ENCODE results near the gene SORT1. TPM values are rescaled to one million over a fixed set of nuclear protein-coding genes. Genes with fewer than 3 reads are reported as not detected.

The SORT1 gene
- total and polyA plus RNA-seq, 8 donors = 4.6 to 481 (median 36.6) TPM

GRCh38 chr1:109391157-109391556 lies 6.6 kb downstream of the SORT1 start:
- peaks cover 39 to 97% (median 83%) of the 10 kb centered on the region in 4 donors for H3K4me1 ChIP-seq
- TF ChIP-seq EP300 (IDR thresholded peaks at IDR 0.05) (no peak), POLR2A (IDR thresholded peaks at IDR 0.05) (no peak), POLR2AphosphoS5 (IDR thresholded peaks at IDR 0.05) (no peak), CTCF (IDR thresholded peaks at IDR 0.05) (no peak)

GRCh38 chr1:109389638-109390341 lies 7.9 kb downstream of the SORT1 start:
- Histone ChIP-seq H3K27ac (peak overlapping the region; percentile 16 to 90 (median 86)), H3K4me3 (no peak overlapping the region), H3K9me3 (no peaks in the 10 kb centered on the region), H3K27me3 (no peaks in the 10 kb centered on the region), H3K36me3 (no peaks in the 10 kb centered on the region), H3K4me1 (peaks cover 29 to 98% (median 84%) of the 10 kb centered on the region in 4 donors)
- intact Hi-C loops (cut with DNase I; ENCODE audit: low total_unique reads) = no loop called here
- DNase-seq = no peak
- TF ChIP-seq POLR2A (IDR thresholded peaks at IDR 0.05) (no peak), EP300 (IDR thresholded peaks at IDR 0.05) (no peak), CTCF (IDR thresholded peaks at IDR 0.05) (no peak), POLR2AphosphoS5 (IDR thresholded peaks at IDR 0.05) (no peak)
- WGBS, 5 donors = 60 to 85% (median 76%) methylated on average over 5 of the region's 5 CpGs

More at GRCh38 chr1:109391157-109391556, 6.6 kb downstream of the SORT1 start:
- Histone ChIP-seq H3K27ac (peak overlapping the region in 4 of 5 donors; percentile 84 to 90 (median 88)), H3K36me3 (no peaks in the 10 kb centered on the region), H3K4me3 (no peak overlapping the region), H3K9me3 (no peaks in the 10 kb centered on the region), H3K27me3 (no peaks in the 10 kb centered on the region)
- intact Hi-C loops (cut with DNase I; ENCODE audit: low total_unique reads) = no loop called here
- DNase-seq = peak in 1 of 2 donors; percentile 44
- WGBS, 5 donors = 27 to 57% (median 45%) methylated on average over 3 of the region's 3 CpGs

- DNase-seq = no peak
- Histone ChIP-seq H3K27ac (peak overlapping the region; percentile 16 to 90 (median 86)), H3K4me3 (no peak overlapping the region), H3K27me3 (no peaks in the 10 kb centered on the region), H3K9me3 (no peaks in the 10 kb centered on the region), H3K4me1 (peaks cover 29 to 98% (median 82%) of the 10 kb centered on the region in 4 donors), H3K36me3 (no peaks in the 10 kb centered on the region)
- TF ChIP-seq CTCF (IDR thresholded peaks at IDR 0.05) (no peak), POLR2A (IDR thresholded peaks at IDR 0.05) (no peak), POLR2AphosphoS5 (IDR thresholded peaks at IDR 0.05) (no peak), EP300 (IDR thresholded peaks at IDR 0.05) (no peak)
- intact Hi-C loops (cut with DNase I; ENCODE audit: low total_unique reads) = no loop called here
- 56 to 81% (median 68%) methylated on average over 7 of the region's 7 CpGs for WGBS, 5 donors
These were observed 8.7 kb downstream of the SORT1 start for GRCh38 chr1:109388884-109389637.

- no peaks in the 10 kb centered on the region for H3K9me3 ChIP-seq
- peaks cover 29 to 98% (median 79%) of the 10 kb centered on the region in 4 donors for H3K4me1 ChIP-seq
- H3K27me3 ChIP-seq = no peaks in the 10 kb centered on the region
- no peak for TF ChIP-seq EP300 (IDR thresholded peaks at IDR 0.05)
- TF ChIP-seq CTCF (IDR thresholded peaks at IDR 0.05) = no peak
- TF ChIP-seq POLR2AphosphoS5 (IDR thresholded peaks at IDR 0.05) = no peak
- no peak for TF ChIP-seq POLR2A (IDR thresholded peaks at IDR 0.05)
- no peak for DNase-seq
- intact Hi-C loops (cut with DNase I; ENCODE audit: low total_unique reads) = no loop called here
- no peaks in the 10 kb centered on the region for H3K36me3 ChIP-seq
- H3K27ac ChIP-seq = peak overlapping the region in 4 of 5 donors; percentile 84 to 90 (median 88)
- 92 to 99% (median 97%) methylated on average over 5 of the region's 5 CpGs for WGBS, 5 donors
- no peak overlapping the region for H3K4me3 ChIP-seq
These were observed 9.5 kb downstream of the SORT1 start for GRCh38 chr1:109388208-109388711.
